Gastrocnemius medialis (tissue), 4 donors: ENCODE measurements around the gene MFAP4. TPM values are rescaled to one million over a fixed set of nuclear protein-coding genes. Genes with fewer than 3 reads are reported as not detected.

Source experiments
- ATAC-seq, 2 donors: fragments of 150-250 bp; one replicate each; pipeline ENCODE4 v1.9.1; 2016
- DNase-seq, 2 donors: peaks; one replicate each; pipeline ENCODE4 v3.0.0-alpha.2; 2019
- H3K27ac ChIP-seq, 4 donors: fragments of 200-600 bp; sonication (generic); 1 replicate in 1 of 4; 2 replicates in 3 of 4; pipeline ENCODE4 v1.5.1; 2016 to 2018; ENCODE audit warnings: mild to moderate bottlenecking in 2 of 4, moderate library complexity in 1 of 4
- H3K27me3 ChIP-seq, 3 donors: fragments of 200-600 bp; sonication (generic) in 2 of 3; 1 replicate in 1 of 3; 2 replicates in 2 of 3; pipeline versions ENCODE4 v1.5.1 to v1.6.0; 2016 to 2019; ENCODE audit warnings: mild to moderate bottlenecking in 1 of 3, moderate library complexity in 1 of 3
- H3K36me3 ChIP-seq, 2 donors: fragments of 200-600 bp; sonication (generic) in 1 of 2; one replicate each; pipeline ENCODE4 v1.5.1; 2017 to 2018
- H3K4me1 ChIP-seq, 2 donors: fragments of 200-600 bp; sonication (generic) in 1 of 2; one replicate each; pipeline ENCODE4 v1.5.1; 2016 to 2017; ENCODE audit warnings: mild to moderate bottlenecking in 2 of 2
- H3K4me3 ChIP-seq, 4 donors: fragments of 200-600 bp; sonication (generic) in 3 of 4; 1 replicate in 1 of 4; 2 replicates in 3 of 4; pipeline ENCODE4 v1.5.1; 2016 to 2019; ENCODE audit warnings: mild to moderate bottlenecking in 2 of 4
- H3K9me3 ChIP-seq, 3 donors: fragments of 200-600 bp; sonication (generic) in 2 of 3; 1 replicate in 1 of 3; 2 replicates in 2 of 3; pipeline ENCODE4 v1.5.1; 2016 to 2019
- POLR2A ChIP-seq, 2 donors: fragments of 450-650 bp; IDR thresholded peaks; one replicate each; pipeline ENCODE4 v1.6.1; 2017; ENCODE audit warnings: antibody characterized with exemption in 2 of 2, mild to moderate bottlenecking in 2 of 2, moderate library complexity in 2 of 2
- in situ Hi-C, 4 donors: fragments of 200-750 bp; cut with MboI; loops; one replicate each; pipeline versions ENCODE4 v1.15.0 to v1.8.0; 2017; ENCODE audit warnings: low sequenced_read_pairs in 4 of 4
- intact Hi-C: fragments of 100-400 bp; cut with DNase I; formaldehyde crosslinking; loops from one replicate; pipeline ENCODE4 v1.15.1; 2023; ENCODE audit warnings: low total_unique reads
- total RNA-seq, 4 donors: library from RNA; depleted of rRNA; stranded (reverse); fragments of >200 nt; gene quantifications; one replicate each; pipeline versions ENCODE4 v1.1.0 to v1.2.3, GENCODE V29; 2016
- TF ChIP-seq, protein P1 (sequence below), 5 experiments: fragments of 450-650 bp in 3 of 5; fragments of 200-600 bp in 2 of 5; sonication (generic) in 2 of 5; IDR thresholded peaks in 4 of 5; conservative IDR thresholded peaks in 1 of 5; 1 replicate in 4 of 5; 2 replicates in 1 of 5; pipeline ENCODE4 v1.5.1; 2016 to 2019; ENCODE audit warnings: antibody characterized with exemption in 5 of 5, mild to moderate bottlenecking in 3 of 5, moderate library complexity in 3 of 5

The MFAP4 gene
- total RNA-seq, 4 donors from 2014 or later = 11.0 to 22.7 (median 14.8) TPM

DNA sequence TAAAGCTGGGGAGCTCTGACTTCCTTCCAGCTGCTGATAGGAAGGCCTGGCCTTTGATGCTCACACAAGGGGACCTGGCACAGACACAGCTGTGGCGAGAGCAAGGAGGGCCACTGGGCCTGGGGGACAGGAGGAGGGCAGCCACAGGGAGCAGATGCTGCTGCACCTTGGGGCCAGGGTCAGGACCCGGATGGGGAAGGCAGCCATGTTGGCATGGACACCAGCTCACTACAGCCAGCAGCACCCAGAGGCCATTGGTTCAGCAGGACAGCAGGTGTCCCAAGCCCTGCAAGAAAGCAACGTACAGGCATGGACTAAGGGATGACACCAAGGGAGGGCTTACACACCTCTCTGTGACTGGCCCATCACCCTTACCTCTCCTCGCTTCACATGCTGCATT, 16.0 kb upstream of the MFAP4 start:
- no peak for DNase-seq
- H3K36me3 ChIP-seq = no peaks in the 10 kb centered on the region
- H3K4me3 ChIP-seq = no peak overlapping the region
- intact Hi-C loops = no loop called here
- TF ChIP-seq, protein P1, sequence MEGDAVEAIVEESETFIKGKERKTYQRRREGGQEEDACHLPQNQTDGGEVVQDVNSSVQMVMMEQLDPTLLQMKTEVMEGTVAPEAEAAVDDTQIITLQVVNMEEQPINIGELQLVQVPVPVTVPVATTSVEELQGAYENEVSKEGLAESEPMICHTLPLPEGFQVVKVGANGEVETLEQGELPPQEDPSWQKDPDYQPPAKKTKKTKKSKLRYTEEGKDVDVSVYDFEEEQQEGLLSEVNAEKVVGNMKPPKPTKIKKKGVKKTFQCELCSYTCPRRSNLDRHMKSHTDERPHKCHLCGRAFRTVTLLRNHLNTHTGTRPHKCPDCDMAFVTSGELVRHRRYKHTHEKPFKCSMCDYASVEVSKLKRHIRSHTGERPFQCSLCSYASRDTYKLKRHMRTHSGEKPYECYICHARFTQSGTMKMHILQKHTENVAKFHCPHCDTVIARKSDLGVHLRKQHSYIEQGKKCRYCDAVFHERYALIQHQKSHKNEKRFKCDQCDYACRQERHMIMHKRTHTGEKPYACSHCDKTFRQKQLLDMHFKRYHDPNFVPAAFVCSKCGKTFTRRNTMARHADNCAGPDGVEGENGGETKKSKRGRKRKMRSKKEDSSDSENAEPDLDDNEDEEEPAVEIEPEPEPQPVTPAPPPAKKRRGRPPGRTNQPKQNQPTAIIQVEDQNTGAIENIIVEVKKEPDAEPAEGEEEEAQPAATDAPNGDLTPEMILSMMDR (IDR thresholded peaks at IDR 0.05 in 4 of 5, conservative IDR thresholded peaks at IDR 0.05 in 1 of 5) = no peak
- TF ChIP-seq POLR2A (IDR thresholded peaks at IDR 0.05) = no peak
- peaks cover 0 to 4% of the 10 kb centered on the region in 2 donors for H3K4me1 ChIP-seq
- no peaks in the 10 kb centered on the region for H3K27me3 ChIP-seq
- in situ Hi-C loops = no loop called here
- H3K9me3 ChIP-seq = no peaks in the 10 kb centered on the region
- H3K27ac ChIP-seq = no peak overlapping the region
- ATAC-seq = no peak

DNA sequence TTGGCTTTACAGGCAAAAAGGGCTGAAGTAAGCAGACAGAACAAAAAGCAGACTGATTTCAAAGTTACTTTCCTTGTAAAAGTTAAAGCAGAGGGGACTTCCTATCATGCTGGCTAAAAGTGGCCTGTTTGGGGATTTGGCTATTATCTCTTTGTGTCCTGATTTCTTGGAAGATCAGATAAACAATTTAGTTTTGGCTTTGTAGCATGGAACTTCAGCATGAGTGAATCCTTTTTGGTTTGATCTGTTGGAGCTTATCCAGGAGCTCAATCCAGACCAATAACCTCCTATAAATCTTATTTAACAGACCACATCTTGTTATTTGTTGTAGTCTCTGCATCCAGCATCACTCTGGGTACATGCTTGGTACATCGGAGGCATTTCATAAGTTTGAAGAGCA, 15.2 kb upstream of the MFAP4 start:
- no peak for ATAC-seq
- H3K27ac ChIP-seq = no peak overlapping the region
- in situ Hi-C loops (no loop called here), intact Hi-C loops (no loop called here)
- no peaks in the 10 kb centered on the region for H3K9me3 ChIP-seq
- H3K27me3 ChIP-seq = no peaks in the 10 kb centered on the region
- no peaks in the 10 kb centered on the region for H3K36me3 ChIP-seq
- H3K4me1 ChIP-seq = peaks cover 0 to 4% of the 10 kb centered on the region in 2 donors
- no peak for DNase-seq
- no peak for TF ChIP-seq POLR2A (IDR thresholded peaks at IDR 0.05)
- TF ChIP-seq, protein P1 (IDR thresholded peaks at IDR 0.05 in 4 of 5, conservative IDR thresholded peaks at IDR 0.05 in 1 of 5) = no peak
- no peak overlapping the region for H3K4me3 ChIP-seq

DNA sequence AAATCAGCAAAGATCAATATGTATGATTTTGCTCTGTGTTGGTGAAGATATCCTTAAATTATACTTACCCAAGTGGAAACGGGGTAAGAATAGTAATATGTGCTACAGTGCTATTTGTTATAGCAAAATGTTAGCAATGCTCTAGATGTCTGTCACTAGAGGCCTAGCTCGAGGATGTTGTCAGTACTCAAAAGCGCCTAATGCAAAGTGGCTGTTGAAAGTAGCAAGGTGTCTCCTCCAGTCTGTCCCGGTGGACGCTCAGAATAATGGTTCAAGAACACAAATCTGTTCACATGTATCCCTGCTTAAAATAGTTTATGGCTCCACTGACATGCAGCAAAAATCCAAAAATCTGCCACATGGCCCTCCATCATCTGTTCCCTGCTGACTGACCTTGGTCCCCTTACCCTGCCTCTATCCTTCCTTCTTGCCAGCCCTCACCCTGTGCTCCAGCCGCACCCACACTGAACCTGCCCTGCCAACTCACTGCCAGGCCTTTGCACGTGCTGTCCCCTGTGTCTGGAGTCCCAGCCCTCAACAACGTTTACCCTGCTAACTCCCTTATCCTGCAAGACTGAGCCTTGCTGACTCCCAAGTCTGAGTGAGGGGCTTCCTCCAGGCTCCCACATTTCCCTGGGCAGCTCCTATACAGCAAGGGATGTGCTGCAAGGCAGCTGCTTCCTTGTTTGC, 14.5 kb upstream of the MFAP4 start:
- Histone ChIP-seq H3K4me1 (peaks cover 0 to 4% of the 10 kb centered on the region in 2 donors), H3K36me3 (no peaks in the 10 kb centered on the region), H3K9me3 (no peaks in the 10 kb centered on the region), H3K4me3 (no peak overlapping the region), H3K27me3 (no peaks in the 10 kb centered on the region), H3K27ac (no peak overlapping the region)
- in situ Hi-C loops = no loop called here
- no peak for TF ChIP-seq POLR2A (IDR thresholded peaks at IDR 0.05)
- TF ChIP-seq, protein P1 (IDR thresholded peaks at IDR 0.05 in 4 of 5, conservative IDR thresholded peaks at IDR 0.05 in 1 of 5) = no peak
- DNase-seq (no peak), ATAC-seq (no peak)
- intact Hi-C loops = no loop called here

DNA sequence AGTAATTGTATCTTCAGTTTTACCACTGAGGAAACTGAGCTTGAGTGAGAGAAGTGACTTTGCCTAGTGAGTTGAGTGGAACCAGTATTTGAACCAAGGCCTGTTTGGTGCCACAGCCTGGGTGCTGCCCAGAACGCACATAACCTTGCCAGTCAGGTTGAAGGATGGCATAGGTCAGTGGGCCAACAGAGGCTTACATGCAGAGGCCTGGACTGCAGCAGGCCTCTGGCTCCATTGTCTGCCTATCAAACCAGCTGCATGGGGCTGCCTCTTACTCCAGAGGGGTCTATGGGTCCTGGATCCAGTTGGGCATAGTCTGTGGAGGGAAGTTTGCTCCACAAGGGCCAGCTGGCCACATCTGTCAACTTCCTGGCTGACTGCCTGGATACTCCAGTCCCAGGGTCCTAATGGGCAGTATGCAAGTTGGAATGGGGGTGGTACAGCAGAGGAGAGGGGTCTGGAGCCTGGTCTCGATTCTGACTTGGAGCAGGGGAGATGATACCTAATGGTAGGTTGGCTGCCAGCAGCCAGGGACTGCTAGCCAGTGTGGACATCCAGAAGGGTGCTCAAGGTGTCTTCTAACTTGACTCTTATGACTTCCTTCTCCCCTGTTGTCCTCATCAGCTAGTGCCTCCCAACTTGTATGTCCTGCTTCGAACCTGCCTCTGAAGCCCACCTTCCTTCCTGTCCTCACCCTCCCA, 12.9 kb upstream of the MFAP4 start:
- ATAC-seq (no peak), DNase-seq (no peak)
- H3K4me3 ChIP-seq = no peak overlapping the region
- no peak overlapping the region for H3K27ac ChIP-seq
- intact Hi-C loops = no loop called here
- no peak for TF ChIP-seq POLR2A (IDR thresholded peaks at IDR 0.05)
- TF ChIP-seq, protein P1 (IDR thresholded peaks at IDR 0.05 in 4 of 5, conservative IDR thresholded peaks at IDR 0.05 in 1 of 5) = no peak
- peaks cover 0 to 4% of the 10 kb centered on the region in 2 donors for H3K4me1 ChIP-seq
- H3K36me3 ChIP-seq = no peaks in the 10 kb centered on the region
- H3K9me3 ChIP-seq = no peaks in the 10 kb centered on the region
- H3K27me3 ChIP-seq = no peaks in the 10 kb centered on the region
- in situ Hi-C loops = no loop called here
